HG03460 (cell line): Measurements from ENCODE around the gene LRPAP1.

ENCODE experiments used
- ATAC-seq: cut with Tn5 transposase; IDR thresholded peaks from one replicate; pipeline ENCODE4 v1.9.1; 2021; ENCODE audit not compliant: unreplicated experiment

Gene LRPAP1

GRCh38 chr4:3475041-3475712, 57.0 kb downstream of the LRPAP1 start:
- no peak for ATAC-seq

- no peak for ATAC-seq
Observed at GRCh38 chr4:3473996-3474765, 58.0 kb downstream of the LRPAP1 start.

GRCh38 chr4:3473181-3473950, 58.9 kb downstream of the LRPAP1 start:
- no peak for ATAC-seq

GRCh38 chr4:3472411-3473141, 59.6 kb downstream of the LRPAP1 start:
- no peak for ATAC-seq

- no peak for ATAC-seq
Observed at GRCh38 chr4:3471886-3472285, 60.3 kb downstream of the LRPAP1 start.

GRCh38 chr4:3471098-3471760, 61.0 kb downstream of the LRPAP1 start:
- ATAC-seq = no peak

GRCh38 chr4:3470244-3471097, 61.8 kb downstream of the LRPAP1 start:
- no peak for ATAC-seq

- ATAC-seq = no peak
Observed at GRCh38 chr4:3469386-3470243, 62.6 kb downstream of the LRPAP1 start.

- no peak for ATAC-seq
Observed at GRCh38 chr4:3468804-3469203, 63.4 kb downstream of the LRPAP1 start.

- ATAC-seq = no peak
Observed at GRCh38 chr4:3468154-3468553, 64.1 kb downstream of the LRPAP1 start.

- ATAC-seq = no peak
Observed at GRCh38 chr4:3467601-3468031, 64.6 kb downstream of the LRPAP1 start.

- ATAC-seq = no peak
Observed at GRCh38 chr4:3466691-3467600, 65.3 kb downstream of the LRPAP1 start.

- no peak for ATAC-seq
Observed at GRCh38 chr4:3465698-3466671, 66.2 kb downstream of the LRPAP1 start.

- no peak for ATAC-seq
Observed at GRCh38 chr4:3464911-3465697, 67.1 kb downstream of the LRPAP1 start.

GRCh38 chr4:3464349-3464905, 67.8 kb downstream of the LRPAP1 start:
- no peak for ATAC-seq
